ENCODE measurements around the gene PRKAG2. TPM values are rescaled to one million over a fixed set of nuclear protein-coding genes. Genes with fewer than 3 reads are reported as not detected.
"Not testable (repeated sequence)": the region's sequence is repeated elsewhere in the genome, so short reads cannot be mapped to it uniquely, and the experiment has no call there.

Gene PRKAG2
- total RNA-seq, 1 donor from 2014 or later = 15.7 TPM

- Mint-ChIP-seq H3K27me3 (ENCODE audit: low read depth) (peaks cover 4% of the 10 kb centered on the region), H3K36me3 (no peaks in the 10 kb centered on the region), H3K4me3 (no peak overlapping the region), H3K27ac (no peak overlapping the region), H3K4me1 (no peaks in the 10 kb centered on the region), H3K9me3 (no peaks in the 10 kb centered on the region)
- no peak for DNase-seq (ENCODE audit: low spot score in 2 of 2, unreplicated experiment in 2 of 2)
- no peak for TF ChIP-seq CTCF (IDR thresholded peaks at IDR 0.05; ENCODE audit: unreplicated experiment)
Measured at GRCh38 chr7:151844071-151844824, 32.7 kb downstream of the PRKAG2 start.

GRCh38 chr7:151843181-151843580 is 33.7 kb downstream of the PRKAG2 start:
- Mint-ChIP-seq H3K4me3 (no peak overlapping the region), H3K36me3 (no peaks in the 10 kb centered on the region), H3K9me3 (no peaks in the 10 kb centered on the region), H3K4me1 (no peaks in the 10 kb centered on the region), H3K27me3 (ENCODE audit: low read depth) (peaks cover 4% of the 10 kb centered on the region), H3K27ac (no peak overlapping the region)
- DNase-seq (ENCODE audit: low spot score in 2 of 2, unreplicated experiment in 2 of 2) = no peak
- TF ChIP-seq CTCF (IDR thresholded peaks at IDR 0.05; ENCODE audit: unreplicated experiment) = no peak

GRCh38 chr7:151841395-151842051 is 35.4 kb downstream of the PRKAG2 start:
- H3K36me3 Mint-ChIP-seq; H3K4me3 Mint-ChIP-seq; H3K9me3 Mint-ChIP-seq; H3K27me3 Mint-ChIP-seq (ENCODE audit: low read depth); DNase-seq (ENCODE audit: low spot score in 2 of 2, unreplicated experiment in 2 of 2); H3K27ac Mint-ChIP-seq; H3K4me1 Mint-ChIP-seq: not testable (repeated sequence)

GRCh38 chr7:151840088-151840910 is 36.6 kb downstream of the PRKAG2 start:
- Mint-ChIP-seq H3K27ac (no peak overlapping the region), H3K4me3 (no peak overlapping the region), H3K36me3 (no peaks in the 10 kb centered on the region), H3K4me1 (peaks cover 5% of the 10 kb centered on the region), H3K27me3 (ENCODE audit: low read depth) (peaks cover 6% of the 10 kb centered on the region), H3K9me3 (no peaks in the 10 kb centered on the region)
- no peak for TF ChIP-seq CTCF (IDR thresholded peaks at IDR 0.05; ENCODE audit: unreplicated experiment)
- no peak for DNase-seq (ENCODE audit: low spot score in 2 of 2, unreplicated experiment in 2 of 2)

- no peak for DNase-seq (ENCODE audit: low spot score in 2 of 2, unreplicated experiment in 2 of 2)
- H3K4me3 Mint-ChIP-seq = no peak overlapping the region
- H3K9me3 Mint-ChIP-seq = no peaks in the 10 kb centered on the region
- H3K4me1 Mint-ChIP-seq = peaks cover 5% of the 10 kb centered on the region
- H3K27me3 Mint-ChIP-seq (ENCODE audit: low read depth) = peaks cover 3% of the 10 kb centered on the region
- TF ChIP-seq CTCF (IDR thresholded peaks at IDR 0.05; ENCODE audit: unreplicated experiment) = no peak
- H3K36me3 Mint-ChIP-seq = no peaks in the 10 kb centered on the region
- H3K27ac Mint-ChIP-seq = no peak overlapping the region
Measured at GRCh38 chr7:151839451-151839921, 37.4 kb downstream of the PRKAG2 start.
